HG03139 (cell line): ENCODE data around the gene MBL2.

Experiments
- ATAC-seq: cut with Tn5 transposase; IDR thresholded peaks from one replicate; pipeline ENCODE4 v1.9.1; 2021; ENCODE audit not compliant: unreplicated experiment

MBL2 gene

DNA sequence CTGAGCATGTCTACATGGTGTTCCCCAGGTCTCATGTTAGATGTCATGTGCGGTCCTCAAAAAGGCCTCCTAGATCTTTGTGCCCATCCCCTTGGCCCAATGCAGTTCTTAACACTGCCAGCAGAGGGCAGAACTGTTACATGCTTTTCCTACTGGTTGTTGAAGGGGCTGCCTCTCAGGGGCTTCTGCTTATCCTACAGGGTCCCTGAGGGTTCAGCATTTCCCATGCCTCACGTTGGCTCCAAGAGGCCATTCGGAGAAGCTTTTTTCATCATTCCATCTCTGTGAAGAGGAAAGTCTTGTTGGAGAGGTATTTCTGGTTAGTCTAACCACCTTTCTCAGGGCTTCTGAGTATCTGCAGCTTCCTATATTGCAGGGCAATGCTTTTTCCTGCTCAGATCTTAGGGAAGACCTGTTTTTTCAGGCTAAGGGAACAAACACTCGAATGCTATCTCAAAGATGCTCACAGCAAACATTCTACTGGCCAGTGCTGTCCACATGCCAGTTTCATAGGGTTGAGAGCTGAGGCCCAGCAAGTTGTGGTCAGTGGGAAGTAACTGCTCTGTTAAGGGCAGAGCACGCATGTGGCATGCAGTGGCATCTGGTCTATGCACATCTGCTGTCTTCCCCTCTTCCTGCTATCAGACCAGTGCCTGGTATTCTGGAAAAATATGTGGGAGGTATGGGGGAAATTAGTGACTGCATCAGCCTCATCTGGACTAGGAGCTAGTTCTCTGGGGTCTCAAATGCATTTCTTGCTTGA is 31.5 kb downstream of the MBL2 start:
- no peak for ATAC-seq

GRCh38 chr10:52740155-52740549 is 32.4 kb downstream of the MBL2 start:
- ATAC-seq, result no peak

DNA sequence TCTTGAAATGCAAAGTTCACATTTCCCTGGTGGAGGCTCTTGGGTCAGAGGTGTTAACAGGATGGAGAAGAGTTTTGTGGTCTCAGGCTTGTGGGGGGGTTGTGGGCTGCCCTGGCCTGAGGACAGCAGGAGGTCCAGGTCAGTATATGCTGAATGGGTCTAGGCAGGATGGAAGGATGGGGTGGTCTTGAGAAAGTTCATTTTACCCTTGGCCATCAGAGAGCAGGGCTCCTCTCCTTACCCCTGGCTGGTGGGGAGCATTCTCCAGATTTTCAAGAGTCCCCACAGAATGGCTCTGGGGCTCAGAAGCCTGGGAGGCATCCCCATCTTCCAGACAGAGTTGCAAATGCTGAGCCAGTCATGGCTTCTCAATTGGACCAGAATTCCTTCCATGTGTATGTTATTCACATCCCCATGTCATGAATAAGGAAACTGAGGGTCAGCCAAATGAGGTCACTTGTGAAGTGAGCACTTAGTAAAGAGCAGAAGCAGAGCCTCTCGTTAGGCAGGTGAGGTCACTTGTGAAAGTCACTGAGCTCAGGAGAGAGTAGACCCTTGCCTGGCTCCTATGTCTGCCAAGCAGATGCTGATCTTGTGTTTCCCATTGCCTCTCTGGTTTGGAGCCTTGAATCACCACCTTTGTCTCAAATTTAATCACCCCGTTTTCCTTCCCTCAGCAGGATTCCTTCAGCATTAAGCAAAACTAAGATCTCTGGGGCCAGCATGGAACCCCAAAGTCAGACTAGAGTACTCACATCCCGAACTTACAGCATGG is 33.0 kb downstream of the MBL2 start:
- ATAC-seq, result no peak

DNA sequence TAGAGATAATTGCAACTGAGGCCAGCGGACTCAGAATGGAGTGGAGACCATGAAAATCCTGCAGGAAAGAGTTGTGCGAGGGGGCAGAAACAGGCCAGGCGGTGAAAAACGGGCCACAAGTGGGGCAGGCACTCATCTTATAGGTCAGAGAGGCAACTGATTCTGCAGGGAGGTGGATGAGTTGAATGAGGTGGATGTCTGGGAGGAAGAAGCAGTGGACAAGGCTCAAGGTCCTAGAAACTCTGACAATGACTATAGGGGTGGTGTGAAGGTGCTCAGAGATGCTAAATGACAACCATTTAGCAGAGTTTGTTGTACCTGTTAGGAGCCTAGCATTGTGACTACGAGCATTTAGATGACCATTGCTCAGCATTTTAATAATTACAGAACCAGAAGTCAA is 33.6 kb downstream of the MBL2 start:
- no peak for ATAC-seq

- no peak for ATAC-seq
These were observed 43.1 kb downstream of the MBL2 start for GRCh38 chr10:52729271-52730104.

- no peak for ATAC-seq
These were observed 52.6 kb downstream of the MBL2 start for GRCh38 chr10:52720018-52720417.
